NCI-H2081 (cell line): ENCODE results near the gene TBCD.

ENCODE experiments used
- DNase-seq, 2 experiments: peaks; one replicate each; lab custom pipeline; 2025; lab: John Stamatoyannopoulos, UW

TBCD gene

DNA sequence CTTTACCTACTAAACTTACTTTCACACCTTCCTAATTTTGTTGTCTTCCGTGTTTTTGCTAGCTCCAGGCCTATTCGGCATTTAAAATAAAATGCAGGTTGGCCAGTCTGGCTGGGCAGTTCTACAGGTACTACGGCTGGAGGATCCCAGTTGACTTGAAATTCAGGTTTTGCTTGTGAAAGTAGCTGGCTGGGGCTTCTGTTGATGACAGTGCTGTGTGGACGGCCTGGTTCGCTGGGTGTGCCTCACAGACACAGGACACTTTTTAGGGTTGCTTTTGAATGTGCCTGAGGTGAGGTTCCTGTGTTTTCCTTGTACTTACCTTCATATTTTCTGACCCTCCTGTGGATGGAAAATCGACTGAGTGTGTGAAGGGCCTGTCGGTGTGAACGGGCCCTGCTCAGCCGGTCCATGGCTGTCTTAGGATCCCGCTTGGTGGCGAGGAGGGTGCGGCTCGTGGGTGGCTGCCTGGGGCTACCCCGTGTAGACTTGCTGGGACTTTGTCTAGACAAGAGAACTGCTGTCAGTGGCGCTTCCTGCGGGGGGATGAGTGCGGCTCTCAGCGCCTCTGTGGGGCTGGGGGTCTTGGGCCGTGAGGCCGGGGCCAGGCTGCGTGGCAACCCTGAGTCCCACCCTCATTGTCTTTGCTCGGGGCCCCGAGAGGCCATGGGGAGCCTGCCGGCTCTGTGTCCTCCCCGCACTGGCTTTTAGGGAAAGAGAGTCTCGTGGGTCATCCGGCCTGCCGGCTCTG lies 106.7 kb downstream of the TBCD start:
- DNase-seq = no peak

DNA sequence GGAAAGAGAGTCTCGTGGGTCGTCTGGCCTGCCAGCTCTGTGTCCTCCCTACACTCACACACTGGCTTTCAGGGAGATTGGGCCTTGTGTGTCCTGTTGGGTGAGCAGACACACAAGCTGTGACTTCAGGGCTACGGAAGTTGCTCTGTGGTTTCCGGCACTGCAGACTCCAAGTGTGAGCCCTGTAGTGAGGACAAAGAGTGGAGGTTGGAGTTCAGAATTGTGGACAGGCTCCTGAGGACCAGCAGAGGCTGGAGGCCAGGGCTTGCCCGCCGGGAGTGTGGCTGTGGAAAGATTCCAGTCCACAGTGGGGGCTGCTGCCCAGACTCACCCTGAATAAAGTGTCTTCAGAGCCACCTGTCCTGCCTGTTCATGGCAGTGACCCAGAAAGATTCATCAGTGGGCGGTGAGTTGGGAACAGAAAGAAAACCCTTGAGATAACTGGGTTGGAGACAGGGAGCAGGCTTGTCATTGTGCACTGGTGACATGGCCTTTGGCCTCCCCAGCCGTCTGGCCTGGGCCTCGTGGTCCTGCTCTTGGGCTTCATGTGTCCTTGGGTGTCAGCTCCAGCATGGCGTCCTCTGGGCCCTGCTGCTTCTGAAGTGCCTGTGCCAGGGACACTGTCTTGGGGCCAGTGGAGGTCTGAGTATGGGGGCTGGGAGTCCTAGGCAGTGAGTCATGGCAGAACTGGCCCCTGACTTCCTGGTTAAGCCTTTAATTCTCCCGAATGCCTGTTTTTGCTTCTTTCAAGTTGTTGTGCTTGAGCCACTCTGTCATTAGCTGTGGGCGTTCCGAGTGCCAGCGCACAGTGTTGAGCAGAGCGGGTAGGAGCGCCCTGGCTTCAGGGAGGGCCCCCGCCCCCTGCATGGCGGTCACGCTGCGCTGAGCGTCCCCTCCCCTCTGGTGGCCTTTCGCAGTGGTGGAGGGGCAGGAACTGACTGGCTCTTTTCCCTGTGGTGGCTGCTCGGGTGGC lies 107.9 kb downstream of the TBCD start:
- DNase-seq = peak in 1 of 2 experiments; percentile 32

DNA sequence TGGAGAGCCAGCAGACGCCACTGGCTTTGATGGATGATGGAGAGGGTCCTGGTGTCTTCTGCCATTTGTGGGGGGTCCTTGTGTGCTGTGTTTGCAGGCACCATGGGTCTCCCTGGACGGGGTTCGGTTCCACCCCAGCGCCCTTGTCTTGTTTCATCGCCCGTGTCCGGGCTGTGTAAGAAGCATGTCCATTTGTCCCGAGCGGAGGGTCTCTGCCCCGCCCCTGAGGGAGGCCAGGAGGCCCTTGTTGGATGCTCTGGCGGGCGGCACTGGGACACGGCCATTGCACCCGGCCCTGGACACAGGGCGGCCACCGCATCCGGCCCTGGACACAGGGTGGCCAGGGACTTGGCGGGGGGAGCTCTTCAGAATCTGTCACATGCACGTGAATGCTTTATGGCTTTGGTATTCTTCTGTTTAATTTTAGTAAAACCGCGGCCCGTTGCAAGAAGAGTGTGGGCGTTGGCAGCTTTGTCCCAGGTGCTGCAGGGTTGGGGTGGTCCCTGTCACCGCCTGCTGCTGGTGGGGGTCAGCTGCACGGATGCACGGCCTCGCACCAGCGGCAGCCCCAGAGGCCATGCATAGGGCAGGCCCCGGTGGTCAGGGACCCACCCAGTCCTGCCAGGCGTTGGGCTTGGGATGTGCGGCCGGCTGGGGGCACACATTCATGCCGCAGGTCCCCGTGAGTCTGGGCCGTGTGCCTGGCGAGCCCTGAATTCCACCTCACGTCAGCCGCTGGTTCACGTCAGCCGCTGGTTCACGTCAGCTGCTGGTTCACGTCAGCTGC lies 108.9 kb downstream of the TBCD start:
- no peak for DNase-seq

DNA sequence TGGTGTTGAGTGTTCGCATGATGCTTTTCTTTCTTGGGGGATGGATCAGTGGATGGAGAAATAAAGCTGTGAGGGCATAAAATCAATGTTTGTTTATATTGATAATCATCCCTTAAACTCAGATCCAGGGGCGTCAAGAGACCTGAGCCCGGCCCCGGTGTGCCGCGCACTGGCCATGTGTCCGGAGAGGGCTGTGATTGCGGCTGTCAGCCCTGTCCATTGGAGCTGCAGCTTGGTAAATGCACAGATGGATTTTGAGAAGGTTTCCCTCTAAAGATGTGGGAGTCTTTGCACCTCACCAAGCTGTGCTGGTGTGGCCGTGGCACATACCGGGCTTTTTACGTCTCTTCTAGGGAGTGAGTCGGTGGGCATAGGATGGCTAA lies 109.5 kb downstream of the TBCD start:
- DNase-seq = no peak

DNA sequence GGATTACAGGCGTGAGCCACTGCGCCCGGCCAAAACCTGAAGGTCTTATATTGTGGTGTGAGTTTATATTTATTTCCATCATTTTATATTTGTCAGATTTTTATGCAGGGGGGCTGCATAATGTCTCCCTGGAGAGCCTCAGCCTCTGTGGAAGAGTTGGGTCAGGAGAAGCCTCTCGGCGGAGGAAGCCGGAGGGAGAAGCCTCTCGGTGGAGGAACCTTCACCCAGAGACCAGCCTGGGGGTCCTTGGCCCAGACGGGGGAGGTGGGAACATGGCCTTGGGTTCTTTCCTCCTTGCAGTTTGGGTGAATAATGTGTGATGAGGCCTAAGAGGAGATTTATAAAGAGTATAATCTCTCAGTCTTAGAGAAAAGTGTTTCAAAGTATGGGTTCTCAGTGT lies 110.3 kb downstream of the TBCD start:
- no peak for DNase-seq

DNA sequence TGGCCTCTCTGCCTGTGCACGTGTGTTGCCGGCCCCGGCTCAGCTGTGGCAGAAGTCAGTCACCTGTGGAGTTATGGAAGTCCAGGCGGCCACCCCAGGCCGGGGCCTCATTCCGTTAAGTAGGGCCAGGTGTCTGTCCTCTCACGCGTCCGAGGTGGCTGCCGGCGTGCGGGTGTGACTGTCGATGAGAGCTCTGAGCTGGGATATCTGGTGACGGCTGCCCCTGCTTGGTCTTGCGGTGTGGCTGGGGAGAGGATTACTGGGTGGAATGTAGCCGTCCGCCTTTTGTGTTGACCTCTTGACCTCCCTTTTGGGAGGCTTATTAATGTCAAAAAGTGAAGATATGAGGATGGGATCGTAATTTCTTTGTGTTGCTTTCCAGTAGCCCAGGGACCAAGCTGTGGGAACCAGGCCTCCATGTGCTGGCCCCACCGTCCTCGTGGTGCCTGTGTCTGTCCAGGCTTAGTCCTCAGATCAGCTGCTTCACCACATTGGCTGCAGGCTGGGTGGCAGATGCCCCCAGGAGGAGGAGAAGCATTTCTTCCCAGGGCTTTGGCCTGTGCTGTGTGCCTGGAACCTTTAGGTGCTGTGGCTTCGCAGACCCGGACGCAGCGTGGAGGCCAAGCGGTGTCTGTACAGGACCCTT lies 111.0 kb downstream of the TBCD start:
- DNase-seq = no peak

DNA sequence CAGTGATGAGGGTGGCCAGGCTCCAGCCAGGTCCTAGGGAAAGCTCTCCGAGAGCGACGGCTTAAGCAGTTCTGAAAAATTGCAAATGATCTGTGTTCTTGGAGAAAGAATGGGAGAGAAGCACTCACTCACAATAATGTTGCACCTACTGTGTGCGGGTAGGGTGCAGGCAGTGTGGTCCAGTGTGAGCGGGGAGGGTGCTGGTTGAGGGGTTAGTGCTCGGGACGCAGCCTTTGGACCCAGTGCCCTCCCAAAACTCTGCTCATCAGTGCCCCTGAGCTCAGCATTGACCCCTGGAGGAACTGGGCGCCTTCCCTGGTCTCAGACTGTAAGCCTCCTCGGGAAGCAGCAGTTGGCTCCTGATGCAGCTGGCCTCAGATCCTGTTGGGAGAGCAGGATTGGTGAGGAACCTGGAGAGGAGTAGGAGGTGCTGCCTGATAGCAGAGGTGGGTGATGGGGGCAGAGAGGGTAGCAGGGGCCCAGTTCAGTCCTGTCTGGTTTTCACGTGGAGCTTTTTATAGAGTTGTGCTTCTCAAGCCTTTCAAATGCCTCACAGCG lies 111.6 kb downstream of the TBCD start:
- no peak for DNase-seq

DNA sequence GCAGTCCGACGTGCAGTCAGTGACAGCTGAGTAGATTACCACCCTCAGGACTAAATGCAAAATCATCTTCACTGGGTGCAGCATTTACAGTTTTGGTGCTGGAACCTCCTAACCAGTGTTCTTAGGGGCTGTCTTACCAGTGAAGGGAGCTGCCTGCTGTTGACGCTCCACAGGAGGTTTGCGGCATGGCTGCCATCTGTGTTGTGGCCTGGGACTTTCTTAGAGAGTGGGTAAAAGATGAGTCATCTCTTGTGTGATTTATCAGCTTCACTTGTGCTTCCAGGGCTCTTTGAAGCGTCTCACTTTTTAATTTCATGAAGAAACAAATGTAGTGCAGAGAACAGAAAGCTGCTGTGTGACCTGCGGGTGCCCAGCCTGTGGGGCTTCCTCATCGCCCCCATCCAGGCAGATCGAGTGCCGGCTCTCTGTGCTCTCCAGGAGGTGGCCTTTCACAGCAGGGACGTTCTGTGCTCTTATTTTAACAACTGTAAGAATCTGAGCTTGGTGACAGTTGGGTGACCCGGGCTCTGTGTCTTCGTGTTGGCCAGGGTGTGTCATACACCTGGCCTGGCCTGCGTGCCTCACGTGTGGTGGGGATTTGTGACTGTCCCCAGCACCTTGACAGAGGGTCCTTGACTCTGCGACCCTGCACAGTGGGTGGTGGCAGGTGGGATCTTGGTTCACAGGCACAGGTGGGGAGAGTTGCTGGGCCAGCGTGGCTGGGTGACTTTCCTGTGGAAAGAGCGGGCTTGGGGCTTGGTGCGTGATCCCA lies 112.3 kb downstream of the TBCD start:
- DNase-seq = peak in 1 of 2 experiments; percentile 27

DNA sequence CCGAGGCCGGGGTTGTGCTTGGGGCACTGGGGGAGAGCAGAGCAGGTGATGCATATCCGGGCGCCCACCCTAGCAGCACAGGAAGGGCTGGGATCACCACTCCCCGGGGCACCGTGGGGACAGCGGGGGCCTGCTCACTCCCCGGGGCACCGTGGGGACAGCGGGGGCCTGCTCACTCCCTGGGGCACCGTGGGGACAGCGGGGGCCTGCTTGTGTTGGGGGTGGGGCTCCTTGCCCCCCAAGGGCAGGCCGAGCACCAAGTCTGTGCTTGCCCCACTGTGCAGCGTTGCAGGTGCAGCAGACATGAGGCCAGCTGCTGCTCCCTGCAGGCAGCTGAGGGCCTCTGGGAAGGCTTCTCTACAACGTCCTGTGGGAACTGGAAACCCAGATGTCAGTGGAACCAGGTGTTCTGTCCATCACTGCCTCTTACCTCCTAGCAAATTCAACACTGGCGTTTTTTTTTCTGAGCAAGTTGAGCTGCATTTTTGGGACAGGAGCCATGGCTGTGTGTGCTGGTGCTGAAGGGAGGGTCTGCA lies 112.9 kb downstream of the TBCD start:
- peak; percentile 24 to 81 for DNase-seq

DNA sequence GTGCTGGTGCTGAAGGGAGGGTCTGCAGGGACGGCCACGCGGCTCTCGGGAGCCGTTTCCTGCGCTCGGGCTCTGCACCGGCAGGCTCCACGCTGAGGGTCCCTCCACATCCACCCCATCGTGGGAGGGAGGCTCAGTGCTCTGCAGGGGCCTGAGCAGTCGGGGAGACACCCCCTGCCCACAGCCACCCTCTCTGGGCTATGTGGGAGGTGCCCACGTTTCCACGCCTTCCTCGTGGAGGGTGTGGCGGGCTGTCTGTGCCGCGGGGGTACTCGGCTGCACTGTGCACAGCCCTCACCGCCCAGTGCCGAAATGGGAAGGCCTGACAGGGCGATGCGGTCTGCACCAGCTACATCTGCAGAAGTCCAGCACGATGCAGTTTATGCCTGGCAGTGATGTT lies 113.4 kb downstream of the TBCD start:
- peak in 1 of 2 experiments; percentile 43 for DNase-seq

DNA sequence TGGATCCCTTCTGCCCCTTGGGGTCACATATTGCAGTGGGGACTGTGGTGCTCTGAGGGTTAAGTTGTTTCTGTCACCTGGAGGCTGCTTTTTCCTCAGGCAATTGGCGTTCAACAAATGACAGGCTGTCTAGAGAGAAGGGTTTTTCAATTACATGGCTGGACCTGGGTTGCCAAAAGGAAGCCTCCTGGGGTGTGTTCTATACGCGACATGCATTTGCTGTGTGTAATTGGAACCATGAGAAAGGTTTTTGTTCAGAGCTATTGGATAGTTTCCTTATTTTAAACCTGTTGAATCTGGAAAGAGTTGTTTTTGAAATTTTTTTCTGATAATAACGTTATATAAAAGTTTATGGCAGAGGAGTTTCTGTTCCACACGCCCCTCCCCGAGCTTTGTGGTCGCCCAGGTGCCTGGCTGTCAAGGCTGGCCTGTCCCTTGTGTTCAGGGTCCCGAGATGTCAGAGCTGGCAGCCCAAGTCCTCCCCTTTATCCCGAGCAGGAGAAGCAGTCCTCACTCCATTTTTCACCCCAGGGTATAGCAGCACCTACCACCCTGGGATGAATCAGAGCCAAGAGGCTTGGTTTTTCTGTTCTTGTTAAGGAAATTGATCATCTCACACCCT lies 114.0 kb downstream of the TBCD start:
- DNase-seq = peak; percentile 83 to 93

DNA sequence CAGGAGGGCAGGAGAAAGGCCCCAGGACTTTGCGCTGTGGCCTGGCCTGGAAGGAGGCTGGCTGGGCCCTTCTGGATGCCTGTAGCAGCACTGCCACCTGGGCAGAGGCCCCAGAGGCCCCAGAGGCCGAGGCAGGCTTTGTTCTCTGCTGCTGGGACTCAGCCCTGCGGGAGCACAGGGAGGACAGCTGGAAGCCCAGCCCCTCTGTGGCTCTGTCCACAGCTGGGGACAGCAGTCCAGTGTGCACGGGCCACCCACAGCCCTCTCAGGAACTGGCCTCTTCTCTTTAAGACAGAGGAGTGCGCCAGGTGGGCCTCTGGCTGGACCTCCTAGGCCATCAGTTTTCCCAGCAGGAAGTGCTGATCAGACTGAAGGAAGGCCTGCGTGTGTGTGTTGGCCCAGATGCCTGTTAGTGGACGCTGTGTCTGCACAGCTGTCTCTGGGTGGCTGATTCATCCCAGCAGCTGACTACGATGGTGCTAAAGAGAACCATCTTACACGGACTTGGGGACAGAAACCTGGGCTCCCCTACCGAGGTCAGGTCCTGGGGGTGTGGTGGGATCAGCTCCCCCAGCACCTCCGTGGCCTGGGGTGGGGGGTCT lies 114.8 kb downstream of the TBCD start:
- DNase-seq = peak; percentile 72 to 85

DNA sequence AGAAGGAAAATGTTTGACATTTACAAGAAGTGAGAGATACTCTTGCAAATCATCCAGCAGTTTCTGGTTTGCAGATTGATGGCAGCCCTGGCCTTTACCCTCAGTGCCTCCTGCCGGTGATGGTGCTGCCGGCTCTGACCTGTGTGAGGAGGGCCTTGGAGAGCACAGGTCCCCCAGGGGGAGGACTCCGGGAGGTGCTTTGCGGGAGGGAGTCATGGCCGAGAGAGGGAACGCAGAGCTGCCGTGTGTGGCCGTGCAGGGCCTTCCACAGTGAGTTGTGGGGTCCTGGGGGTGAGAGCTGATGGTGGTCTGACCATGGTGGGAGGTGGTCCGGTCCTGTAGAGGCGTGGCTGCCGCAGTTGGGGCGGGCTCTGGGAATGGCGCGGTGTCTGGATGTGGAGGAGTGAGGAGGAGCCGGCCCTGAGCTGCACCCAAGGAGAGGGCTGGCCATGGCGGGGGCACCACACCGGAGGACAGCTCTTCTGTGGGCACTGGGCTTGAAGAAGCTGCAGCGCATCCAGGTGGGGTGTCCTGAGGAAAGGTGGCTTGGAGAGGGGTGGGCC lies 116.0 kb downstream of the TBCD start:
- no peak for DNase-seq

DNA sequence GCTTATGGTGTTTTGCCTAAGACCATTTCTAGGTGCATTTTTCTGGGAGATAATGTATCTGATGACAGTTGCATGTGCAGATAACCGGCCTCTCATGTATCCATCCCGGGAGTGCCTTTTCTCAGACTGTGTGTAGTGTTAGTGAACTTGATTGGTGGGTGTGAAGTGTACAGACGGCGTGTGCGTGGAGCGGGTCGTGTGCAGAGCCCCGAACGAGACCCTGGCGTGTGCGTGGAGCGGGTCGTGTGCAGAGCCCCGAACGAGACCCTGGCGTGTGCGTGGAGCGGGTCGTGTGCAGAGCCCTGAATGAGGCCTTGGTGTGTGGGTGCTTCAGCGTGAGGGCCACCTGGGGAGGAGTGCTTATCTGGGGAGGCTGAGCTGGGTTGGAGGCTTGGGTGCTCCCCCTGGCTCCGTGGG lies 116.9 kb downstream of the TBCD start:
- DNase-seq = no peak

DNA sequence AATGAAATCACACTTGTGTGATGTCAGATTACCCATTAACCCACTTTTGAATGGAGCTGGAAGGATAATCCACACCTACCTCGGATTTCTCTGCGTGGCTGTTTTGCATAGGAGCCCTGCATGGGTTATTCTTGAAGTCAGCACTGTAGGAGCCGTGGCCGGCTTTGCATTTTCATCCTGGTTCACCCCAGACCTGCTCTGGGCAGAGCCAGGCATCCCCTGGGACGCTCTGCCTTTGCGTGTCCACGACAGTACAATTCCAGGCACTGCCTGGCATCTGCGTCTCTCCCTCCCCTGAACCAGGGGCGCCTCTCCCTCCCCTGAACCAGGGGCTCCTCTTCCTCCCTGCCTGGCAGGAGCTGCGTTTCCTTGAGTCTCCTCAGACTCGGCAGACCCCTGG lies 117.7 kb downstream of the TBCD start:
- DNase-seq = no peak

DNA sequence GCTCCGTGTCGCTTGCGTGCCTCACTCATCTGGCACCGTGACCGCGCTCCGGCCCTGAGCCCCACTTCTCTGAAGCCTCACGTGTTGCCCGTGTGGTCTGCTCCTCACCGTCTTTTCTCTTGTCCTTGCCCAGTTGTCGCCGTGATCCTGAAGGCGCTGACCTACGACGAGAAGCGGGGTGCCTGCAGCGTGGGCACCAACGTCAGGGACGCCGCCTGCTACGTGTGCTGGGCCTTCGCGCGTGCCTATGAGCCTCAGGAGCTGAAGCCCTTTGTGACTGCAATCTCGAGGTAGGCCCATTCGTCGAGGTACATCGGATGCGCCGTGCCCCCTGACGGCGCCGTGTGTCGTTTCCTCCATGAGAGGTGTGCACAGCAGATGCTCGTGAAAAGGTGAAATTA lies 118.2 kb downstream of the TBCD start:
- DNase-seq = no peak

DNA sequence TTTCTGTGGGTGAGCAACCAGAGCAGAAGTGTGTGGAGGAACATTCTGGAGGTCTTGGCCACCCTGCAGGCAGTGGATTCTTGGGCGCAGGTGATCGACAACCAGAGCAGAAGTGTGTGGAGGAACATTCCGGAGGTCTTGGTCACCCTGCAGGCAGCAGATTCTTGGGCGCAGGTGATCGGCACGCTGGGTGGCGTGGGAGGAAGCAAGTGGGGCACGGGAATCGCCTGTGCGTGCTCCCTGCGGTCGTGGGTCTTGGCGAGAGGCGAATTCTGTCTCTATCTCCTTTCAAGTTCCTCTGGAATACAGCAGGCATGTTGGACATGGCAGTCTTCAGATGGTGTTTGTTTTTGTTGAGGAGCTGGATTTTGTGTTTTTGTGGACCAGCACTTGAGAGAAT lies 118.7 kb downstream of the TBCD start:
- no peak for DNase-seq

DNA sequence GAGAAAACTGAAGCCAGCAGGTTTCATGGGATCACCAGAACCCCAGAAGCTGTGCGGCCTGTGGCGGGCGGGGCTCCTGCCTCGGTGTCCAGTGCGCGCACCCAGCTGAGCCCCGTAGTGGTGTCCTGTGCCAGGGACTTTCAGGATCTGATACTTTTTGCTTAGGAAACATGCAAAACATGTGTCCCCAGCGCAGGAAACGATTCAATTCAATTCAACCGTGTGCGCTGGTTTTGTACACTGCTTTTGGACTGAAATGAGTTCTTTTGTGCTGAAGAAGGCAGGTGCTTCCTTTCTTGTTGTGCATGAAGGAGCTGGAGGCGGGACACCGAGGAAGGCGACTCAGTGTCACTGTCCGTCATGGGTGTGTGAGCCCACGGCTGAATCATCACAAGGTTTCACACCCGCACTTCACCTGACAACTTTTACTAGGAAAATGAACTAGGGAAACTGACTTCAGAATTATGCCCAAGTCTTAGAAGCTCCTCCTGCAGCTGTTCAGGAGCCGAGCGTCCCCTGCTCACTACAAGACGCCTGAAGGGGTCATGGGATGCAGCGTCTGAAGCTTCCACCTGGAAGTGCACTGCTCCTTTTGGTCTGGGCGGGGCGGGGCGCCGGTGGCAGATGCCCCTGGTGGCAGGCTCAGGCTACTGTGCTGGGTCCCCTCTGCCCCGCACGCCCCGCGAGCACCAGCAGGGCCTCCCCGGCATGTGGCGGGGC lies 119.4 kb downstream of the TBCD start:
- DNase-seq = no peak
